ENCODE measurements around the gene RUSF1.

RUSF1 gene

GRCh38 chr16:31499928-31500327 lies 8.3 kb downstream of the RUSF1 start:
- DNase-seq (ENCODE audit: extremely low read depth, low read depth) = no peak
- TF ChIP-seq CTCF (IDR thresholded peaks at IDR 0.05; ENCODE audit: low read depth, low read length) = no peak

DNA sequence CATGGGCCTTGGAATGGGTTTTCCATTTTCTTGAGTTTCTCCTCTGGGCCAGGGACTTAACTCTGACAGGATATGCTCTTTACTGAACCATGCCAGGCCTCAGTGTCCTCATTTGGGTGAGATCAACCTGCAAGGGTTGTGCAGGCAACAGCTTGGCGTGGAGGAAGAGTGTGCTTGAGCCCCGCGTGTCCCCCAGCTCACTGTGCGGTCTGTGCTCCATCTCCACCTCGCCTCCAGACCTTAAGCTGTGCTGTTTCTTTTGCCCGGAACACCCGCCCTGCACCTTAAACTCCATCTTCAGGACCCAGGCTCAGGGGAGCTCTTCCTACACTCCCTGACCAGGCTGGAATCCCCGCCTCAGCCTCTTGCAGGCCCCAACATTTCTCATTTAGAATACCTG lies 9.7 kb downstream of the RUSF1 start:
- DNase-seq (ENCODE audit: extremely low read depth, low read depth) = no peak

GRCh38 chr16:31496670-31497069 lies 11.5 kb downstream of the RUSF1 start:
- TF ChIP-seq CTCF (IDR thresholded peaks at IDR 0.05; ENCODE audit: low read depth, low read length) = no peak
- DNase-seq (ENCODE audit: extremely low read depth, low read depth) = no peak

More for the DNA sequence above, 9.7 kb downstream of the RUSF1 start:
- TF ChIP-seq CTCF (IDR thresholded peaks at IDR 0.05; ENCODE audit: low read depth, low read length) = no peak

- TF ChIP-seq CTCF (IDR thresholded peaks at IDR 0.05; ENCODE audit: low read depth, low read length) = no peak
- DNase-seq (ENCODE audit: extremely low read depth, low read depth) = no peak
Observed at GRCh38 chr16:31493506-31494125, 14.6 kb downstream of the RUSF1 start.

- no peak for DNase-seq (ENCODE audit: extremely low read depth, low read depth)
- no peak for TF ChIP-seq CTCF (IDR thresholded peaks at IDR 0.05; ENCODE audit: low read depth, low read length)
Observed at GRCh38 chr16:31491778-31492418, 16.3 kb downstream of the RUSF1 start.

DNA sequence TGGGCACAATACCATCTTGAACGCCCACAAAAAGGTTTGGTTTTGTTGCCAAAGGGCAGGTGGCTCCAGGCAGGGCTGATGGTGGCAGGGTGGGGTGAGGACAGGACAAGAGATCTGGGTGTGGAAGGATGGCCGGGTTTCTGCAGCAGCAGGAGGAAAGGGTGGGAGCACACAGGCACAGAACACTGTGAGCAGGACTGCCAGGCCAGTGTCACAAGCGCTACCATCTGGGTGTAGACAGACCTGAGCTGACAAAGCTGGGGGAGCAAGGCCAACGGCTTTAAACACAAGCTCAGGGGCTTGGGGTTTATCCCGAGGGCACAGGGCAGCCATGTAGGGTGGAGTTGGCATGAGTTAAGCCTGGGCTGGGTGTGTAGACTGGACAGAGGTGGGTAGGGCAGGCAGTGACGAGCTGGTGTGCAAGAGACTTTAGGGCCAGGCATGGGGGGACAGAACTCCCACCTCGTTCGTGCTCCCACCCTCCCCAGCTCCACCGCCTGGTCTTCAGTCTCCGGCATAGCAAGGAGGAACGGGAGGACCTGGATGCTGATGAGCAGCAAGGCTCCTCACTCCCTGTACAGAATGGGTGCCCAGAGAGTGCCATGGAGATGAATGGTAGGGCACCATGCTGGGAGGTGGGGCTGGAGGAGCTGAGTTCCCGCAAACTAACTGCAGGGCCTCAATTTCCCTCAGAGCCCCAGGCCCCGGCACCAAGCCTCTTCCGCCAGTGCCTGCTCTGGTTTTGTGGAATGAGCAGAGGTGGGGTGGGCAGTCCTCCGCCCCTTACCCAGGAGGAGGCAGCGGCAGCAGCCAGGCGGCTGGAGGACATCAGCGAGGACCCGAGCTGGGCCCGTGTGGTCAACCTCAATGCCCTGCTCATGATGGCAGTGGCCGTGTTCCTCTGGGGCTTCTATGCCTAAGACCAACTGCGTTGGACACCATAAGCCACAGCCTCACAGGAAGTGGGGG lies 18.3 kb downstream of the RUSF1 start:
- TF ChIP-seq CTCF (IDR thresholded peaks at IDR 0.05; ENCODE audit: low read depth, low read length) = no peak
- no peak for DNase-seq (ENCODE audit: extremely low read depth, low read depth)

GRCh38 chr16:31489298-31489564 lies 19.0 kb downstream of the RUSF1 start:
- no peak for DNase-seq (ENCODE audit: extremely low read depth, low read depth)
- no peak for TF ChIP-seq CTCF (IDR thresholded peaks at IDR 0.05; ENCODE audit: low read depth, low read length)

All from AG09319 (cell line).